Sigmoid colon (tissue), 7 donors: ENCODE results near the gene PROP1. TPM values are rescaled to one million over a fixed set of nuclear protein-coding genes. Genes with fewer than 3 reads are reported as not detected.
"Not testable (repeated sequence)": the region's sequence is repeated elsewhere in the genome, so short reads cannot be mapped to it uniquely, and the experiment has no call there.

ENCODE experiments used
- DNase-seq: peaks from one replicate; pipeline ENCODE4 v3.0.0-alpha.2; 2019
- H3K27ac ChIP-seq, 4 donors: fragments of 200-600 bp; sonication (generic); one replicate each; pipeline ENCODE4 v1.5.1; 2016 to 2019; ENCODE audit warnings: mild to moderate bottlenecking in 1 of 4
- H3K27me3 ChIP-seq, 3 donors: fragments of 200-600 bp; sonication (generic); one replicate each; pipeline ENCODE4 v1.5.1; 2019; ENCODE audit warnings: mild to moderate bottlenecking in 1 of 3
- H3K36me3 ChIP-seq, 4 donors: fragments of 200-600 bp; sonication (generic); one replicate each; pipeline ENCODE4 v1.5.1; 2016 to 2019
- H3K4me1 ChIP-seq, 4 donors: fragments of 200-600 bp; sonication (generic); one replicate each; pipeline ENCODE4 v1.5.1; 2017 to 2019
- H3K4me3 ChIP-seq, 4 donors: fragments of 200-600 bp; sonication (generic); one replicate each; pipeline ENCODE4 v1.5.1; 2017 to 2019; ENCODE audit warnings: mild to moderate bottlenecking in 2 of 4, moderate library complexity in 1 of 4
- H3K9me3 ChIP-seq, 4 donors: fragments of 200-600 bp in 3 of 4; sonication (generic) in 3 of 4; one replicate each; pipeline versions ENCODE4 v1.5.1 to v1.6.1; 2013 to 2019
- EP300 ChIP-seq, 4 donors: sonication (generic); formaldehyde crosslinking; IDR thresholded peaks; one replicate each; pipeline ENCODE4 v1.6.1; 2017; ENCODE audit warnings: antibody characterized with exemption in 4 of 4
- POLR2A ChIP-seq, 2 donors: fragments of 450-650 bp; IDR thresholded peaks; one replicate each; pipeline ENCODE4 v1.6.1; 2016; ENCODE audit warnings: antibody characterized with exemption in 2 of 2, mild to moderate bottlenecking in 2 of 2, moderate library complexity in 2 of 2
- POLR2AphosphoS5 ChIP-seq, 4 donors: sonication (generic); formaldehyde crosslinking; IDR thresholded peaks; one replicate each; pipeline ENCODE4 v1.6.1; 2017; ENCODE audit warnings: antibody characterized with exemption in 4 of 4
- WGBS, 2 donors: extraction: QIAGEN DNeasy Blood & Tissue Kit; methylation state at CpG; one replicate each; pipeline ENCODE4 v1.1.7; 2013; 5-methylcytosine and 5-hydroxymethylcytosine counted together
- intact Hi-C: fragments of 100-400 bp; cut with DNase I; formaldehyde crosslinking; loops from one replicate; pipeline ENCODE4 v1.15.1; 2023
- polyA plus RNA-seq, 3 donors: library from polyadenylated mRNA; stranded (reverse); fragments of 200-250 nt; gene quantifications; one replicate each; pipeline ENCODE4 v1.2.3, GENCODE V29; 2013
- total RNA-seq, 4 donors: library from RNA; depleted of rRNA; stranded (reverse); fragments of >200 nt; gene quantifications; one replicate each; pipeline ENCODE4 v1.1.0, GENCODE V29; 2016
- TF ChIP-seq, protein P1 (sequence below), 4 experiments: fragments of 450-650 bp in 3 of 4; fragments of 200-600 bp in 1 of 4; IDR thresholded peaks; one replicate each; pipeline ENCODE4 v1.5.1; 2016 to 2019; ENCODE audit warnings: antibody characterized with exemption in 4 of 4, mild to moderate bottlenecking in 3 of 4, moderate library complexity in 2 of 4
- donor health status: healthy with polysubstance abuse.
- donor health status: Bipolar disorder and iron deficiency.
- donor health status: healthy.

Gene PROP1
- total and polyA plus RNA-seq, 7 donors, result not detected

- TF ChIP-seq, protein P1, sequence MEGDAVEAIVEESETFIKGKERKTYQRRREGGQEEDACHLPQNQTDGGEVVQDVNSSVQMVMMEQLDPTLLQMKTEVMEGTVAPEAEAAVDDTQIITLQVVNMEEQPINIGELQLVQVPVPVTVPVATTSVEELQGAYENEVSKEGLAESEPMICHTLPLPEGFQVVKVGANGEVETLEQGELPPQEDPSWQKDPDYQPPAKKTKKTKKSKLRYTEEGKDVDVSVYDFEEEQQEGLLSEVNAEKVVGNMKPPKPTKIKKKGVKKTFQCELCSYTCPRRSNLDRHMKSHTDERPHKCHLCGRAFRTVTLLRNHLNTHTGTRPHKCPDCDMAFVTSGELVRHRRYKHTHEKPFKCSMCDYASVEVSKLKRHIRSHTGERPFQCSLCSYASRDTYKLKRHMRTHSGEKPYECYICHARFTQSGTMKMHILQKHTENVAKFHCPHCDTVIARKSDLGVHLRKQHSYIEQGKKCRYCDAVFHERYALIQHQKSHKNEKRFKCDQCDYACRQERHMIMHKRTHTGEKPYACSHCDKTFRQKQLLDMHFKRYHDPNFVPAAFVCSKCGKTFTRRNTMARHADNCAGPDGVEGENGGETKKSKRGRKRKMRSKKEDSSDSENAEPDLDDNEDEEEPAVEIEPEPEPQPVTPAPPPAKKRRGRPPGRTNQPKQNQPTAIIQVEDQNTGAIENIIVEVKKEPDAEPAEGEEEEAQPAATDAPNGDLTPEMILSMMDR (IDR thresholded peaks at IDR 0.05), result no peak
- no peak for TF ChIP-seq POLR2AphosphoS5 (IDR thresholded peaks at IDR 0.05)
- TF ChIP-seq EP300 (IDR thresholded peaks at IDR 0.05), result no peak
- H3K9me3 ChIP-seq, result no peaks in the 10 kb centered on the region
- no peak overlapping the region for H3K4me3 ChIP-seq
- WGBS, 2 donors, result 66 to 76% methylated on average over 26 of the region's 26 CpGs
- DNase-seq, result no peak
- H3K27me3 ChIP-seq, result peaks cover 18 to 68% (median 45%) of the 10 kb centered on the region in 3 donors
- no peaks in the 10 kb centered on the region for H3K4me1 ChIP-seq
- intact Hi-C loops, result no loop called here
- H3K27ac ChIP-seq, result no peak overlapping the region
- no peaks in the 10 kb centered on the region for H3K36me3 ChIP-seq
Measured at GRCh38 chr5:177981296-177982071, 14.6 kb downstream of the PROP1 start.

DNA sequence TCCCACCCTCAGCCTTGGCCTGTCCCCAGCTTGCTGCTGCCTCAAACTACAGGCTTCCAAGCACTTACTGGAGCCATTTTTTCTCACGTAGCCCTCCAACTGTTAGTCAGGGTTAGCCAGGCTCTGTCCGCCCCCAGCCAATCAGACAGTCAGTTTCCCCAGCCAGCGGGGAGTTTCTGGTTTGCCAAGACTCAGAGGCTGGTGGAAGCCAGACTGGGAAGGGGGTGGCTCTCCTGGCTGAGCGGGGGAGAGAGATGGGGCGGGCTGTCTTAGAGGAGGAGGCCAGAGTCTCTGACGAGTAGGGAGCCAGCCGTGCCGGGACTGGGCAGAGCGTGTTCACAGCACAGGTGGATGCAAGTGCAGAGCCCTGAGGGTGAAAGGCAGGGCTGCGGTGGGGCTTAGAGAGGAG, 15.3 kb downstream of the PROP1 start:
- WGBS, 2 donors, result 46 to 51% methylated on average over 10 of the region's 10 CpGs
- no peak overlapping the region for H3K27ac ChIP-seq
- peaks cover 18 to 60% (median 45%) of the 10 kb centered on the region in 3 donors for H3K27me3 ChIP-seq
- intact Hi-C loops, result no loop called here
- TF ChIP-seq POLR2AphosphoS5 (IDR thresholded peaks at IDR 0.05) (no peak), POLR2A (IDR thresholded peaks at IDR 0.05) (no peak), EP300 (IDR thresholded peaks at IDR 0.05) (no peak)
- TF ChIP-seq, protein P1 (IDR thresholded peaks at IDR 0.05), result no peak
- no peaks in the 10 kb centered on the region for H3K9me3 ChIP-seq
- no peak for DNase-seq
- H3K36me3 ChIP-seq, result no peaks in the 10 kb centered on the region
- no peaks in the 10 kb centered on the region for H3K4me1 ChIP-seq
- H3K4me3 ChIP-seq, result no peak overlapping the region

DNA sequence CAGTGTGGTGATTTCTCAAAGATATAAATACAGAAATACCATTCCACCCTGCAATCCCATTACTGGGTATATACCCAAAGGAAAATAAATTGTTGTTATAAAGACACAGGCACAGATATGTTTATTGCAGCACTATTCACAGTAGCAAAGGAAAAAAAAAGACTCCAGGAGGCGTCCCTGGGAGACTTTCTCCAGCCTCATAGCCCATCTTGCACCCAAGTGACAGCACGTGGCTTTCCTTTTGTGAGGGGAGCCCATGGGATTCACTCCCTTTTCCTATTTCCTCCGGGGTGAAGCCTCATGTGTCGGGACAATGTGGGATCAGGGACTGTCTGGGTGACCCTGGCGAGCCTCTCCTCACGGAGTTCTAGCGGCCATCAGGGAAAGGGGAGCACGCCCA, 18.4 kb downstream of the PROP1 start:
- H3K9me3 ChIP-seq, H3K4me1 ChIP-seq, H3K27ac ChIP-seq, H3K36me3 ChIP-seq, intact Hi-C loops, DNase-seq, H3K4me3 ChIP-seq: not testable (repeated sequence)
- 49 to 65% methylated on average over 8 of the region's 8 CpGs for WGBS, 2 donors
- H3K27me3 ChIP-seq, result peaks cover 6 to 29% (median 21%) of the 10 kb centered on the region in 3 donors

DNA sequence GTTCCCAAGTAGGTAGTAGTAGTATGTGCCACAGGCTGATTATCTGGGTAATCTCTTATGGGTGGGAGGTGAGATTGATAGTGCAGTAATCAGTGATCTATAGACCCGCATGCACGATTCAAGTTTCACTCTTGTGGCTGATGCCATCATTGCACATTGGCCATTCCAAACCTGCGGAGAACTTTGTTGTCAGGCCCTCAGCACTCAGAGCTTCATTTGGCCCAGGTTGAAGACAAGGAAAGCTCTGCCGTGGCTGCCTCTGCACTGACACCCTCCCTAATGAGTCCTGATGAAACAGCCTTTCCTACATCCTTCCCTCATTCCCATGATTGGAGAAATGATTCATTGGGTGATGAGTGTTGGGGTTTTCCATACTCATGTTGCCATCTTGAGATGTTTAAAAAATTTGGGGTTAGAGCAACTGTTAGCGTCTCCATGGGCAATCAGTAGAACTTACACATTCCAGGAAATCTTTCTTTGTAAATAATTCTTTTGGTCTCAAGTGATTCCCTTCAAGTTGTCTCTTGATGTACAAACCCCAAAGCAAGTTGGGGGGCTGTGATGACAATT, 22.9 kb downstream of the PROP1 start:
- Histone ChIP-seq H3K36me3 (no peaks in the 10 kb centered on the region), H3K4me1 (no peaks in the 10 kb centered on the region), H3K4me3 (no peak overlapping the region), H3K27ac (no peak overlapping the region), H3K9me3 (no peaks in the 10 kb centered on the region), H3K27me3 (peaks cover 0 to 13% (median 0%) of the 10 kb centered on the region in 3 donors)
- no peak for DNase-seq
- 84 to 86% methylated on average over 5 of the region's 5 CpGs for WGBS, 2 donors
- intact Hi-C loops, result no loop called here
- TF ChIP-seq EP300 (IDR thresholded peaks at IDR 0.05) (no peak), POLR2A (IDR thresholded peaks at IDR 0.05) (no peak), POLR2AphosphoS5 (IDR thresholded peaks at IDR 0.05) (no peak)
- TF ChIP-seq, protein P1 (IDR thresholded peaks at IDR 0.05), result no peak

GRCh38 chr5:177972613-177973012, 23.4 kb downstream of the PROP1 start:
- intact Hi-C loops, result no loop called here
- no peak overlapping the region for H3K27ac ChIP-seq
- WGBS, 2 donors, result 80 to 90% methylated on average over 4 of the region's 4 CpGs
- H3K9me3 ChIP-seq, result no peaks in the 10 kb centered on the region
- H3K4me3 ChIP-seq, result no peak overlapping the region
- H3K4me1 ChIP-seq, result no peaks in the 10 kb centered on the region
- no peak for TF ChIP-seq EP300 (IDR thresholded peaks at IDR 0.05)
- TF ChIP-seq POLR2AphosphoS5 (IDR thresholded peaks at IDR 0.05), result no peak
- TF ChIP-seq, protein P1 (IDR thresholded peaks at IDR 0.05), result no peak
- no peak for TF ChIP-seq POLR2A (IDR thresholded peaks at IDR 0.05)
- DNase-seq, result no peak
- H3K27me3 ChIP-seq, result peaks cover 0 to 13% (median 0%) of the 10 kb centered on the region in 3 donors
- H3K36me3 ChIP-seq, result no peaks in the 10 kb centered on the region

- peaks cover 0 to 11% (median 0%) of the 10 kb centered on the region in 3 donors for H3K27me3 ChIP-seq
- intact Hi-C loops, DNase-seq, H3K27ac ChIP-seq, H3K9me3 ChIP-seq, H3K4me1 ChIP-seq, H3K36me3 ChIP-seq, H3K4me3 ChIP-seq: not testable (repeated sequence)
- WGBS, 2 donors, result 94 to 95% methylated on average over 10 of the region's 10 CpGs
Measured at GRCh38 chr5:177972014-177972413, 24.0 kb downstream of the PROP1 start.
